Testis (tissue), 2 donors: ENCODE results near the gene IZUMO2.

Source experiments
- CTCF ChIP-seq, 3 experiments: fragments of 450-650 bp in 2 of 3; fragments of 200-600 bp in 1 of 3; sonication (generic) in 1 of 3; IDR thresholded peaks; one replicate each; pipeline ENCODE4 v1.5.1; 2016 to 2019; ENCODE audit warnings: antibody characterized with exemption in 3 of 3, mild to moderate bottlenecking in 2 of 3, moderate library complexity in 1 of 3
- POLR2A ChIP-seq: fragments of 450-650 bp; IDR thresholded peaks from one replicate; pipeline ENCODE4 v1.6.1; 2017; ENCODE audit warnings: antibody characterized with exemption, mild to moderate bottlenecking, moderate library complexity

GRCh38 chr19:50204811-50205675 lies 42.0 kb upstream of the IZUMO2 start:
- TF ChIP-seq CTCF (IDR thresholded peaks at IDR 0.05) (no peak), POLR2A (no peak)
